Iris pigment epithelial cell (primary cell): ENCODE results near the gene MAST3.

Source experiments
- DNase-seq: peaks from one replicate; pipeline ENCODE4 v3.0.0-alpha.2; 2011; ENCODE audit warnings: low read depth

The MAST3 gene

DNA sequence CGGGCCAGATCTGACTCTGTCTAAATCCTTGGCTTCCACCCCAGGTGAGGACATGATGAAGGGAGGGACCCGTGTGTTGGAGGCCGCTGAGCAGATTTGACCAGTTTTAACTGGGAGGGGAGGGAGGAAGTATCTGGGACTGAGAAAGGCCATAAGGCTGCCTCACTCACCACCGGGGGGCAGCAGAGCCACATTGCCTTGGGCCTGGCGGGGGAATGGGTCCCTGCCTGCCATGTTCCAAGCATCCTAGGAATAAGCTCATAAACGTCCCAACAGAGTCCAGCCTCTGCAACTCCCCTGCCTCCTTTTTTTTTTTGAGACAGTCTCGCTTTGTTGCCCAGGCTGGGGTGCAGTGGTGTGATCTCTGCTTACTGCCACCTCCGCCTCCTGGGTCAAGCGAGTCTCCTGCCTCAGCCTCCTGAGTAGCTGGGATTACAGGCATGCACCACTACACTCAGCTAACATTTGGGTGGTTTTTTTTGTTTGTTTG is 15.5 kb downstream of the MAST3 start:
- DNase-seq: peak; percentile 75

GRCh38 chr19:18113827-18114226 is 16.2 kb downstream of the MAST3 start:
- DNase-seq: no peak

GRCh38 chr19:18114483-18114882 is 16.9 kb downstream of the MAST3 start:
- no peak for DNase-seq

- DNase-seq: no peak
Observed at GRCh38 chr19:18117364-18117691, 19.8 kb downstream of the MAST3 start.

GRCh38 chr19:18117692-18118378 is 20.3 kb downstream of the MAST3 start:
- peak; percentile 77 for DNase-seq

DNA sequence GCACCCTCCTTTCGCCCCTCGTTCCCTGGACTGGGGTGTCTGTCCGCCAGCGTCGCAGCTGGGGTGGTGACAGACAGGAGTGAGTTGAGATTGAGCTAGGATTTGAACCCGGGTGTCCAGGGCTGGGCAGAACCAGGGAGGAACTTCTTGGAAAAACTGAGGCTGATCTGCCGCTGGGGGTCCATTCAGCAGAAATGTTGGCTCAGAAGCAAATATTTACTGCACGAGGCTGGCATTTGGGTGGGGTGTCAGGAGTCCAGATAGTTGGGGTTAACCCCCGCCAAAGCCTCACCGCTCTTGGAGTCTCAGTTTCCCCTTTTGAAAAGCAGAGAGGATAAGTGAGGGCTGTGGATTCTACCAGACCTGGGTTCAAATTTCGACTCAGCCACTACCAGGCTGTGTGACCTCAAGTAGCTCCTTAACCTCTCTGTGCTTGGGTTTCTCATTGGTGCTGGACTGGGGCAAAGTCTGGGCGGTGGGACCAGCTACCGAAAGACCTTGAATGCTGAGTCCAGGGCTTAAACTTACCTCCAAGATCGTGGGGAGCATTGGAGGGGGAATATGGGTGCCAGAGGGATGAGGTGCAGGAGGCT is 20.9 kb downstream of the MAST3 start:
- DNase-seq: no peak

- DNase-seq: peak; percentile 12
Observed at GRCh38 chr19:18119013-18119716, 21.6 kb downstream of the MAST3 start.

DNA sequence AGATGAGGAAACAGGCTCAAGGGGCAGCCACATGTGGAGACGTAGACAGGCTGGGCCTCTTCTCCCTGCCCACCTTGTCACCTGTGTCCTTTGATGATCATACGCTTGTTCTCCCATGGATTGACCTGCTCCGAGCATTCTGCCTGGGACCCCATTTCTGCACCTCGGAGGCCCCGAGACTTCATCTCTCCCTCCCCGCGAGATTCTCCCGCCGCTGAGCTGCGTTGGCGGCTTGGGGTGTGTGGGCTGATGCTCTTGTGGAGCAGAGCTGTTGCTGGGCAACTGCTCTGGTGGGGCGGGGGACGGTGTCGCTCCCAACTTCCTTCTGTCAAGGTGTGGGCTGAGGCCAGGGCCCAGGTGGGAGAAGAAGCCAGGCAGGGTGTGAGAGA is 22.1 kb downstream of the MAST3 start:
- DNase-seq: no peak

DNA sequence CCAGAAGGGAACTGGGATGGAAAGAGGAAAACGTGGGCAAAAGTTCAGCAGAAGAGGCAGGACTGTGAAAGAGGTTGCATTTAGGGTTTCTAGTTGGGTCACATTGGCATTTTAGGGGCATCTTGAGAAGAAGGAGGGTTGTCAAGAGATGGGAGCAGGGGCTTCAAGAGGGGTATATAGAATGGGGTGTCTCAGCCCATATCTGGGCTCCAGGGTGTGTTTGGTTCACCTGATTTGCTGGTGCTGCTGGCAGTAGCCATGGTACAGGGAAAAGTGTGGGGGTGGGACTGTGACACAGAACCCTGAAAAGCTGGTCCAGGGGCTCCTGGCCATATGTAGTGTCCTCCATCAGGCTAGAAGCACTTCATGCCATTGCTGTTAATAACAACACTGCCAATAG is 22.5 kb downstream of the MAST3 start:
- DNase-seq: no peak

DNA sequence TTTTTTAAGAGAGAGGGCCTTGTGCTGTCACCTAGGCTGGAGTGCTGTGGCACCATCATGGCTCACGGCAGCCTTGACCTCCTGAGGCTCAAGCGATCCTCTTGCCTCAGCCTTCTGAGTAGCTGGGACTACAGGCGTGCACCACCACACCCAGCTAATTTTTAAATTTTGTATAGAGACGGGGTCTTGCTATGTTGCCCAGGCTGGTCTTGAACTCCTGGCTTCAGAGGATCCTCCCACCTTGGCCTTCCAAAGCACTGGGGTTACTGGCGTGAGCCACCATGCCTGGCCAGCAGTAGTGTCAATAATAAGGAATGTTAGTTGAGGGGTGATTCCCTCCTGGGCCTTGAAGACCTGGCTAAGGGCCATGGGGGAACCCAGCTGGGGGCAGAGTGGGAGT is 23.6 kb downstream of the MAST3 start:
- no peak for DNase-seq

- DNase-seq: no peak
Observed at GRCh38 chr19:18122424-18122823, 24.8 kb downstream of the MAST3 start.

GRCh38 chr19:18122860-18123795 is 25.6 kb downstream of the MAST3 start:
- DNase-seq: no peak

GRCh38 chr19:18123819-18124218 is 26.2 kb downstream of the MAST3 start:
- DNase-seq: no peak

DNA sequence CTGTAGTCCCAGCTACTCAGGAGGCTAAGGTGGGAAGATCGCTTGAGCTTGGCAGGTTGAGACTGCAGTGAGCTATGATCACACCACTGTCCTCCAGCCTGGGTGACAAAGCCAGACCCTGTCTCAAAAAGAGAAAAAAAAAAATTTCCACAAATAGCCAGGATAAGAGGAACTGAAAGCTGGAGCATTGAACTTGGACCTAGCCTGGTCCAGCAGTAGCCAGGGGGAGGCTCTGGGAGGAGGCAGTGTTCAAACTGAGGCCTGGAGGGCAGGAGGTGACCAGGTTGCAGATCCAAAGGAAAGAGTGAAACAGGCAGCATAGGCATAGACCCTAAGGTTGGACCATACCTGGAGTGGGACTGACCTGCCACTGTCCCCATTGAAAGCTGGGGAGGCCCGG is 28.5 kb downstream of the MAST3 start:
- no peak for DNase-seq

DNA sequence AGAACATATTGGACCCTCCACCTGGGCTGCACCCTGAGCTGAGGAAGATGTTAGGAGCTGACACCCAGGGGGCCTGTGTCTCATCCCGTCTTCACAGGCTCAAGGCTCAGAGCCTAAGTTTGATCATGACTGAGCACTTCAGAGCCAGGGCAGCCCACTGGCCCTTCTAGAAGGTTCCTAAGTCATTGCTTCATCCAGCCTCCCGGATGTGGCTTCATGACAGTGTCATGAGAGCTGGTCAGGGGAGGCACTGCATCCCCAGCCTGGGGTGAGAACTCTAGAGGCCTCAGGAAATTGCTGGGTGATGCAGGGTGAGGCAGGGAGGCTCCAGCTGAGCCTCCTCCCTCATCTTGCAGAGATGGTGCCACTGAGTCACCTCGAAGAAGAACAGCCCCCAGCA is 30.5 kb downstream of the MAST3 start:
- peak; percentile 23 for DNase-seq

DNA sequence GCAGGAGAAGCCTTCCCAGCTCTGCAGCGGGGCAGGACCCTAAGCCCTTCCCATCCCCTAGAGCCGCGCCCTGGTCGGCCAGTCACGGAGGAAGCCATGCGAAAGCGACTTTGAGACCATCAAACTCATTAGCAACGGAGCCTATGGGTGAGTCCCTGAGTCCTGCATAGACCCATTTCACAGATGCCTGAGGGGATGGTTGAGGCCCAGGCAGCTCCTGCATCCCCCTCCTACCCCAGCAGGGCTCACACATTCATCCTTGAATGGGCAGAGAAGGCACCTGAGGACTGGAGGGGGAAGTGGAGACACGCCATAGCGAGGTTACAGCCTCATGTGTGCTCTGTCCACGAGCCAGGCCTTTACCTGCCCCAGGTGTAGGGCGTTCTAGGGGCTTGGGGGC is 31.2 kb downstream of the MAST3 start:
- no peak for DNase-seq

DNA sequence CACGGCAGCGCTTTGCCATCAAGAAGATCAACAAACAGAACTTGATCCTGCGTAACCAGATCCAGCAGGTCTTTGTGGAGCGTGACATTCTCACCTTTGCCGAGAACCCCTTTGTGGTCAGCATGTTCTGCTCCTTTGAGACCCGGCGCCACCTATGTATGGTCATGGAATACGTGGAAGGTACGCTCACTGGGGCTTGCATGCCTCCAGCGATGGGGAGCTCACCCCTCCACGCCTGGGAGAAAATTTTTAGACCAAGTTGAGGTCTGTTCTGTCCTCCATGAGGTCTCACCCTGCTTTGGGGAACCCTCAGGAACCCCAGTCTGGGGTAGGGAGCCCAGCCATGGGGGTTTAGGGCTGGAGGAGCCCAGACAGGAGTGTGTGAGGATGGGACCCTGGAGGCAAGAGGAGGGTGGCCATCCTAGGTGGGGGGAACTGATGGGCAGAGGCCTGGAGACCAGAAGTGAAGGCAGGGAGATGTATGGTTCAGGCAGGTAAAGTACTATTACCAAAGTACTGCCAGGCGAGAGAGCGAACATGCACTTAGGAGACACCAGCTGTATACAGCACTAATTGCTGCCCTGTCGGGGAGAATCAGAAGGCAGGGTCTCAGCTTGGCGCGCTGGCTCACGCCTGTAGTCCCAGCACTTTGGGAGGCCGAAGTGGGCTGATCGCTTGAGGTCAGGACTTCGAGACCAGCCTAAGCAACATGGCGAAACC is 33.1 kb downstream of the MAST3 start:
- DNase-seq: no peak

GRCh38 chr19:18131841-18132596 is 34.4 kb downstream of the MAST3 start:
- DNase-seq: no peak

GRCh38 chr19:18135712-18136584 is 38.4 kb downstream of the MAST3 start:
- DNase-seq: no peak

- no peak for DNase-seq
Observed at GRCh38 chr19:18137242-18137641, 39.7 kb downstream of the MAST3 start.
